Measurements from ENCODE around the gene PLA2G4E.

DNA sequence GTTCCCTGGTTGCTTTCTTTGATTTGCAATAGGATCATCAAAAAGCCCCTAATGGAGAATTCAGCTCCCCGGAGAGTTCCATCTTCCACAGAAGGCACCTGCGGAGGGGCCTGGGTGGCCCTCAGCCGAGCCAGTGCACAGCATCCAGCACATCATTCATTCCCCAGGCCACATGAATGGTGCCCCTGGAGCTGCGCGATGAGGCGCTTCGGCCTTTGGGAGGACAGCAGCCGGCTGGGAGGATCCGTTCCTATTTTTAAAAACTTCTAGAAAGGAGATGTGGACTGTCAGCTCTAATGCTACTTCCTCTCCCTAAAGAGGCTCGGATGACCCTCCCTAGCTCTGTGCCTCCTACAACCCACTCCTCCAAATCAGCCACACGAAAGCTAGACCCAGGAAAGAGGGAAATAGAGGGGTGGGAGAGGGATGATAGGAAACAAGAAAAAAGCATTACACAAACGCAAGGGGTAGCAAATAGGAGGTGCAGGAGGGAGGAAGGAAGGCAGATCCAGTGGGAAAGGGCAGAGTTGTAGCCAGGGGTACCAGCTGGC, 68.8 kb downstream of the PLA2G4E start:
- no peak for TF ChIP-seq POLR2AphosphoS5 (IDR thresholded peaks at IDR 0.05)
- TF ChIP-seq, protein P1, sequence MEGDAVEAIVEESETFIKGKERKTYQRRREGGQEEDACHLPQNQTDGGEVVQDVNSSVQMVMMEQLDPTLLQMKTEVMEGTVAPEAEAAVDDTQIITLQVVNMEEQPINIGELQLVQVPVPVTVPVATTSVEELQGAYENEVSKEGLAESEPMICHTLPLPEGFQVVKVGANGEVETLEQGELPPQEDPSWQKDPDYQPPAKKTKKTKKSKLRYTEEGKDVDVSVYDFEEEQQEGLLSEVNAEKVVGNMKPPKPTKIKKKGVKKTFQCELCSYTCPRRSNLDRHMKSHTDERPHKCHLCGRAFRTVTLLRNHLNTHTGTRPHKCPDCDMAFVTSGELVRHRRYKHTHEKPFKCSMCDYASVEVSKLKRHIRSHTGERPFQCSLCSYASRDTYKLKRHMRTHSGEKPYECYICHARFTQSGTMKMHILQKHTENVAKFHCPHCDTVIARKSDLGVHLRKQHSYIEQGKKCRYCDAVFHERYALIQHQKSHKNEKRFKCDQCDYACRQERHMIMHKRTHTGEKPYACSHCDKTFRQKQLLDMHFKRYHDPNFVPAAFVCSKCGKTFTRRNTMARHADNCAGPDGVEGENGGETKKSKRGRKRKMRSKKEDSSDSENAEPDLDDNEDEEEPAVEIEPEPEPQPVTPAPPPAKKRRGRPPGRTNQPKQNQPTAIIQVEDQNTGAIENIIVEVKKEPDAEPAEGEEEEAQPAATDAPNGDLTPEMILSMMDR (IDR thresholded peaks at IDR 0.05), result no peak

Measured in breast epithelium (tissue), 3 donors.